Smooth muscle cell (in vitro differentiated cells): Measurements from ENCODE around the gene SIX6. TPM values are rescaled to one million over a fixed set of nuclear protein-coding genes. Genes with fewer than 3 reads are reported as not detected.

Experiments
- DNase-seq: peaks from one replicate; lab custom pipeline; 2025; ENCODE audit not compliant: unreplicated experiment; lab: John Stamatoyannopoulos, UW
- H2AFZ ChIP-seq: fragments of 200-600 bp; sonication (generic); 2 replicates; pipeline ENCODE4 v1.6.0; 2016; ENCODE audit warnings: antibody characterized with exemption, low read depth, mild to moderate bottlenecking
- H3F3A ChIP-seq: fragments of 200-600 bp; sonication (generic); 2 replicates; pipeline ENCODE4 v1.6.0; 2017; ENCODE audit warnings: antibody characterized with exemption, low read depth
- H3K27ac ChIP-seq: fragments of 200-600 bp; sonication (generic); 2 replicates; pipeline ENCODE4 v1.5.1; 2016; ENCODE audit warnings: low read depth, mild to moderate bottlenecking
- H3K27me3 ChIP-seq: fragments of 200-600 bp; sonication (generic); 2 replicates; pipeline ENCODE4 v1.6.1; 2016; ENCODE audit warnings: low read depth, mild to moderate bottlenecking
- H3K36me3 ChIP-seq: fragments of 200-600 bp; sonication (generic); 2 replicates; pipeline ENCODE4 v1.5.1; 2016; ENCODE audit warnings: low read depth
- H3K4me1 ChIP-seq: fragments of 200-600 bp; sonication (generic); 2 replicates; pipeline ENCODE4 v1.5.1; 2016; ENCODE audit warnings: low read depth
- H3K4me2 ChIP-seq: fragments of 200-600 bp; sonication (generic); 2 replicates; pipeline ENCODE4 v1.6.0; 2016; ENCODE audit warnings: mild to moderate bottlenecking
- H3K4me3 ChIP-seq: fragments of 200-600 bp; sonication (generic); 2 replicates; pipeline ENCODE4 v1.5.1; 2016; ENCODE audit warnings: mild to moderate bottlenecking
- H3K79me2 ChIP-seq: fragments of 200-600 bp; sonication (generic); 2 replicates; pipeline ENCODE4 v1.6.0; 2016; ENCODE audit warnings: low read depth, mild to moderate bottlenecking
- H3K9ac ChIP-seq: fragments of 200-600 bp; sonication (generic); 2 replicates; pipeline ENCODE4 v1.6.0; 2016; ENCODE audit warnings: low read depth
- H3K9me3 ChIP-seq: fragments of 200-600 bp; sonication (generic); replicated peaks from 2 replicates; pipeline ENCODE4 v1.5.1; 2016; ENCODE audit warnings: low read depth
- H4K20me1 ChIP-seq: fragments of 200-600 bp; sonication (generic); 2 replicates; pipeline ENCODE4 v1.6.0; 2016; ENCODE audit warnings: low read depth
- WGBS: methylation state at CpG from one replicate; pipeline ENCODE4 v1.1.7; 2016; ENCODE audit warnings: low lambda C conversion rate; 5-methylcytosine and 5-hydroxymethylcytosine counted together
- polyA plus RNA-seq: library from polyadenylated mRNA; unstranded; fragments of >200 nt; fragmentation: Nextera tagmentation; extraction: Ambion mirVana; gene quantifications from 2 replicates; pipeline ENCODE4 v1.2.1, GENCODE V29; 2016
- total RNA-seq: library from RNA; depleted of rRNA; stranded (reverse); fragments of >200 nt; gene quantifications from 2 replicates; pipeline ENCODE4 v1.2.3, GENCODE V29; 2014
- TF ChIP-seq, protein P1 (sequence below): fragments of 200-600 bp; sonication (generic); IDR thresholded peaks from 2 replicates; pipeline ENCODE4 v1.5.1; 2017; ENCODE audit warnings: borderline replicate concordance, mild to moderate bottlenecking, antibody characterized with exemption; ENCODE audit not compliant: insufficient read depth, poor library complexity, severe bottlenecking

The SIX6 gene
- total and polyA plus RNA-seq, 2 experiments from 2014 or later, result not detected

DNA sequence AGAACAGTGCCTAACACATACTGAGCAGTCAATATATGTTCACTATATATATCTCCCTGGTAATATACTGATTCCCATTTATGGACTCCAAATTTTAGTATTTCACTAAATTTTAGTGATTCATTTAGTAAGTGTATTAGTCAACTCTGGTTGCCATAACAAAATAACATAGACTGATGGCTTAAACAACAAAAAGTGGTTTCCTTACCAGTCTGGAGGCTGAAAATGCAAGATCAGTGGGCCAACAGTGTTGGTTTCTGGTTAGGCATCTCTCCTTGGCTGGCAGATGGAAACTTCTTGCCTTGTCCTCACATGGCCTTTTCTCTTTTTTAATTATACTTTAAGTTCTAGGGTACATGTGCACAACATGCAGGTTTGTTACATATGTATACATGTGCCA is 28.7 kb downstream of the SIX6 start:
- Histone ChIP-seq H3K4me3 (no peak overlapping the region), H3K4me2 (no peak overlapping the region), H3F3A (no peaks in the 10 kb centered on the region), H2AFZ (no peak overlapping the region), H3K9me3 (no peaks in the 10 kb centered on the region), H4K20me1 (no peaks in the 10 kb centered on the region), H3K9ac (no peak overlapping the region), H3K4me1 (no peaks in the 10 kb centered on the region), H3K36me3 (no peaks in the 10 kb centered on the region), H3K79me2 (no peaks in the 10 kb centered on the region), H3K27ac (no peak overlapping the region), H3K27me3 (no peaks in the 10 kb centered on the region)
- TF ChIP-seq, protein P1, sequence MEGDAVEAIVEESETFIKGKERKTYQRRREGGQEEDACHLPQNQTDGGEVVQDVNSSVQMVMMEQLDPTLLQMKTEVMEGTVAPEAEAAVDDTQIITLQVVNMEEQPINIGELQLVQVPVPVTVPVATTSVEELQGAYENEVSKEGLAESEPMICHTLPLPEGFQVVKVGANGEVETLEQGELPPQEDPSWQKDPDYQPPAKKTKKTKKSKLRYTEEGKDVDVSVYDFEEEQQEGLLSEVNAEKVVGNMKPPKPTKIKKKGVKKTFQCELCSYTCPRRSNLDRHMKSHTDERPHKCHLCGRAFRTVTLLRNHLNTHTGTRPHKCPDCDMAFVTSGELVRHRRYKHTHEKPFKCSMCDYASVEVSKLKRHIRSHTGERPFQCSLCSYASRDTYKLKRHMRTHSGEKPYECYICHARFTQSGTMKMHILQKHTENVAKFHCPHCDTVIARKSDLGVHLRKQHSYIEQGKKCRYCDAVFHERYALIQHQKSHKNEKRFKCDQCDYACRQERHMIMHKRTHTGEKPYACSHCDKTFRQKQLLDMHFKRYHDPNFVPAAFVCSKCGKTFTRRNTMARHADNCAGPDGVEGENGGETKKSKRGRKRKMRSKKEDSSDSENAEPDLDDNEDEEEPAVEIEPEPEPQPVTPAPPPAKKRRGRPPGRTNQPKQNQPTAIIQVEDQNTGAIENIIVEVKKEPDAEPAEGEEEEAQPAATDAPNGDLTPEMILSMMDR, result no peak
- no peak for DNase-seq

DNA sequence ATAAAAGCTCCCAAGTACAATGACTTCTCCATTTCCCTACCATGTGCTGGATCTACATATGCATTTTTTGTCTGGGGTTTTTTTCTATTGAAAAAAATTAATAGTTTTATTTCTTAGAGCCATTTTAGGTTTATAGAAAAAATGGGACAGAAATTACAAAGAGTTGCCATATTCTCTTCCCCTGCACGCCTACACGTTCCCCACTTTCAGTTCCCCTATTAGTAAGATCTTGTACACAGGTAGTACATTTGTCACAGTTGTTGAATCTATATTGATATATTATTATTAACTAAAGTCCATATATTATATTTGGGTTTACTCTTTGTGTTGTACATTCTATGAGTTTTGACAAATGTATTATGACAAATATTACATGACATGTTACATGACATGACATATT is 35.7 kb downstream of the SIX6 start:
- TF ChIP-seq, protein P1, result no peak
- no peaks in the 10 kb centered on the region for H3K36me3 ChIP-seq
- H3K4me1 ChIP-seq, result no peaks in the 10 kb centered on the region
- H3K27me3 ChIP-seq, result no peaks in the 10 kb centered on the region
- no peaks in the 10 kb centered on the region for H3K9me3 ChIP-seq
- WGBS, result 96% methylated on average over 2 of the region's 2 CpGs
- H3K4me2 ChIP-seq, result no peak overlapping the region
- H2AFZ ChIP-seq, result no peak overlapping the region
- no peak overlapping the region for H3K9ac ChIP-seq
- DNase-seq, result no peak
- no peaks in the 10 kb centered on the region for H3F3A ChIP-seq
- H4K20me1 ChIP-seq, result no peaks in the 10 kb centered on the region
- H3K4me3 ChIP-seq, result no peak overlapping the region
- H3K79me2 ChIP-seq, result no peaks in the 10 kb centered on the region
- no peak overlapping the region for H3K27ac ChIP-seq

DNA sequence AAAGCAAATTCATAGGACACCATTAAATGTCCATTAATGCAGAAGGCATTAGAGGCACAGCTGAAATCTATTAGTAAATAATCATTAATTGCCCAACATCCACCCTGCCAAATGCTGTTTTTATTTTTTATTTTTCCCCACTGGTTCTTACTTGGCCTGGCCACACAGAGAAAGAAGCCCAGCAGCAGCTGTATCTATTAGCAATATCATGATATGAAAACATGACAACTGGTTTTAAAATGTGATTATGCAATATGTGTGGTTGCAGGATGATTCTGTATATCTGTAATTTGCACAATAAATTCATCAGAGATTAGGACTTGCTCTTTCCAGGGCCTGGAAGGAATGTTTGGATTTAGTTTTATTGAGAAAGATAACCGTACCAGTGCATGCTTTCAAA is 44.9 kb downstream of the SIX6 start:
- H3K27ac ChIP-seq, result no peak overlapping the region
- no peak overlapping the region for H3K9ac ChIP-seq
- H3K27me3 ChIP-seq, result no peaks in the 10 kb centered on the region
- no peaks in the 10 kb centered on the region for H3K79me2 ChIP-seq
- no peak for DNase-seq
- H3F3A ChIP-seq, result no peaks in the 10 kb centered on the region
- 35% methylated on average over 1 of the region's 1 CpG for WGBS
- no peak overlapping the region for H2AFZ ChIP-seq
- H4K20me1 ChIP-seq, result no peaks in the 10 kb centered on the region
- TF ChIP-seq, protein P1, result no peak
- no peak overlapping the region for H3K4me3 ChIP-seq
- H3K4me2 ChIP-seq, result no peak overlapping the region
- H3K9me3 ChIP-seq, result no peaks in the 10 kb centered on the region
- no peaks in the 10 kb centered on the region for H3K36me3 ChIP-seq
- peaks cover 6% of the 10 kb centered on the region for H3K4me1 ChIP-seq

DNA sequence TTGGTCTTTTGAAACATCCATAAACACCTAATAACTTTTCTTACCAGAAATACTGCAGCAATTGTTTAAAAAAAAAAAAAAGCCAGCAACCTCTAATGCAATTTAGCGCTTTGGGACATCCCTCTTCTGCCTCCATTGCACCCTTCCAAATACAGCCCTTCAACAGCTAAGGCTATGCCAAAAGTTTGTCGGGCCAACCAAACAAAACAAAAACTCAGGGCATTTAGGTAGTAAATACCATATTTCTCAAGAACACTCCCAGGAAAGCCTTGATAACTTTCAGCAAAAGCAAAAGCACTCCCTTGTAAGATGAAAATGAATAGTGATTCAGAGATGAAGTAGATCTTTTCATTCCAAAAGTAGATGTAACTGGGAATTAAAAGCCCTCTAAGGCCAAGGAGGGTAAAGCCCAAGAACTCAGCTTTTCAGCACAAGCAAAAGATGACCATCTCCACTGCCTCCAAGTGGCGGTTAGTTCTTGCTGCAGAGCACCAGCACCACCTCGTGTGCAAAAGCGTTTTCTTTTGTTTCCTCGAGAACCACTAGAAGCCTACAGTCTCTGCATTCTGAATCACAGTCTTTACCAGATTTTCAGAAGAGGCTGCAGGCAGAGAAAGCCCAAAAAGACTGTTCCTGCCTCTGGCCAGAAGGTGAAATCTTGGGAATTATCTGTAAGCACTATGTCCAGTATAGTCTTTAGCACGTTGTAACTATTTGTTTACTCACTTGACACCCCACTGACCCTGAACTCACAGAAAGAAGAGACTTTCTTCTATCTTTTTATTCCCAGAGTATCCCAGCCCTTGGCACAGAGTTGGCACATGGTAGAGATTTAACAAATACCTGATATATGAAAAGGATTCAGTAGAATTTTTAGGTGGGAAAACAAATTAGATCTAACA is 53.1 kb downstream of the SIX6 start:
- TF ChIP-seq, protein P1, result peak; percentile 52
- no peak overlapping the region for H2AFZ ChIP-seq
- H3K9me3 ChIP-seq, result no peaks in the 10 kb centered on the region

More for the DNA sequence above, 53.1 kb downstream of the SIX6 start:
- no peak overlapping the region for H3K9ac ChIP-seq
- peaks cover 6% of the 10 kb centered on the region for H3K4me1 ChIP-seq
- H3K4me2 ChIP-seq, result no peak overlapping the region
- no peaks in the 10 kb centered on the region for H3K27me3 ChIP-seq
- 26% methylated on average over 7 of the region's 7 CpGs for WGBS
- DNase-seq, result no peak
- no peaks in the 10 kb centered on the region for H3K79me2 ChIP-seq
- no peaks in the 10 kb centered on the region for H4K20me1 ChIP-seq
- no peak overlapping the region for H3K4me3 ChIP-seq
- no peaks in the 10 kb centered on the region for H3F3A ChIP-seq
- no peaks in the 10 kb centered on the region for H3K36me3 ChIP-seq
- H3K27ac ChIP-seq, result no peak overlapping the region
